ENCODE results near the gene FBLN7. TPM values are rescaled to one million over a fixed set of nuclear protein-coding genes. Genes with fewer than 3 reads are reported as not detected.

The FBLN7 gene
- total and polyA plus RNA-seq, 2 of the 8 experiments (the other 6 are each of a cell fraction or from before 2014, with no cell fraction given), result 0.30 to 0.77 TPM

- TF ChIP-seq, protein P1, sequence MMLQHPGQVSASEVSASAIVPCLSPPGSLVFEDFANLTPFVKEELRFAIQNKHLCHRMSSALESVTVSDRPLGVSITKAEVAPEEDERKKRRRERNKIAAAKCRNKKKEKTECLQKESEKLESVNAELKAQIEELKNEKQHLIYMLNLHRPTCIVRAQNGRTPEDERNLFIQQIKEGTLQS (IDR thresholded peaks at IDR 0.05; ENCODE audit: insufficient read depth, low read depth, low read length), result no peak
- no peak for TF ChIP-seq SP1 (IDR thresholded peaks at IDR 0.05; ENCODE audit: low read depth, low read length)
- TF ChIP-seq YY1 (IDR thresholded peaks at IDR 0.05; ENCODE audit: low read depth, low read length), result no peak
- no peak for TF ChIP-seq SIRT6 (IDR thresholded peaks at IDR 0.05; ENCODE audit: low read length)
- TF ChIP-seq, protein P2, sequence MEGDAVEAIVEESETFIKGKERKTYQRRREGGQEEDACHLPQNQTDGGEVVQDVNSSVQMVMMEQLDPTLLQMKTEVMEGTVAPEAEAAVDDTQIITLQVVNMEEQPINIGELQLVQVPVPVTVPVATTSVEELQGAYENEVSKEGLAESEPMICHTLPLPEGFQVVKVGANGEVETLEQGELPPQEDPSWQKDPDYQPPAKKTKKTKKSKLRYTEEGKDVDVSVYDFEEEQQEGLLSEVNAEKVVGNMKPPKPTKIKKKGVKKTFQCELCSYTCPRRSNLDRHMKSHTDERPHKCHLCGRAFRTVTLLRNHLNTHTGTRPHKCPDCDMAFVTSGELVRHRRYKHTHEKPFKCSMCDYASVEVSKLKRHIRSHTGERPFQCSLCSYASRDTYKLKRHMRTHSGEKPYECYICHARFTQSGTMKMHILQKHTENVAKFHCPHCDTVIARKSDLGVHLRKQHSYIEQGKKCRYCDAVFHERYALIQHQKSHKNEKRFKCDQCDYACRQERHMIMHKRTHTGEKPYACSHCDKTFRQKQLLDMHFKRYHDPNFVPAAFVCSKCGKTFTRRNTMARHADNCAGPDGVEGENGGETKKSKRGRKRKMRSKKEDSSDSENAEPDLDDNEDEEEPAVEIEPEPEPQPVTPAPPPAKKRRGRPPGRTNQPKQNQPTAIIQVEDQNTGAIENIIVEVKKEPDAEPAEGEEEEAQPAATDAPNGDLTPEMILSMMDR (IDR thresholded peaks at IDR 0.05; ENCODE audit: control extremely low read depth in 1 of 3, insufficient read depth in 1 of 3, low read depth in 1 of 3, low read length in 3 of 3), result no peak
- no peak for TF ChIP-seq CHD1 (IDR thresholded peaks at IDR 0.05; ENCODE audit: low read depth, low read length)
- TF ChIP-seq CTBP2 (IDR thresholded peaks at IDR 0.05; ENCODE audit: borderline replicate concordance, insufficient read depth, insufficient read length, low read length), result no peak
- TF ChIP-seq E2F6 (IDR thresholded peaks at IDR 0.05), result no peak
- no peak for TF ChIP-seq SAP30 (IDR thresholded peaks at IDR 0.05; ENCODE audit: insufficient read depth, insufficient replicate concordance, low read length)
These were observed 24.8 kb downstream of the FBLN7 start for GRCh38 chr2:112162956-112163355.

More at GRCh38 chr2:112162956-112163355, 24.8 kb downstream of the FBLN7 start:
- WGBS, 2 experiments (ENCODE audit: extremely low coverage in 1 of 2, insufficient coverage in 1 of 2, insufficient read length in 1 of 2, insufficient replicate concordance in 2 of 2, low coverage in 1 of 2, low lambda C conversion rate in 2 of 2, missing lambda C conversion rate in 1 of 2), result 87% methylated on average over 11 of the region's 11 CpGs; no CpG with 5 or more reads in 1 of the 2 experiments
- Histone ChIP-seq H3K27ac (ENCODE audit: low read depth, low read length) (no peak overlapping the region), H3K79me2 (ENCODE audit: control insufficient read depth in 1 of 2, insufficient read depth in 2 of 2, low read length in 2 of 2) (no peaks in the 10 kb centered on the region), H2AFZ (ENCODE audit: low read length) (no peak overlapping the region), H2BK15ac (ENCODE audit: low read length) (no peak overlapping the region), H3K18ac (ENCODE audit: extremely low read depth, low read length) (no peak overlapping the region), H3K23ac (ENCODE audit: insufficient read length) (no peak overlapping the region), H3K14ac (ENCODE audit: insufficient read length) (no peak overlapping the region), H2BK120ac (replicated peaks; ENCODE audit: low read depth, low read length) (no peak overlapping the region), H2BK12ac (ENCODE audit: low read depth, low read length) (no peak overlapping the region), H3K4me1 (replicated peaks in 1 of 4; ENCODE audit: control insufficient read depth in 3 of 4, insufficient read depth in 4 of 4, low read length in 3 of 4) (no peaks in the 10 kb centered on the region), H3K4ac (replicated peaks; ENCODE audit: insufficient read length, low read depth, low read length) (no peak overlapping the region), H4K20me1 (replicated peaks in 1 of 2; ENCODE audit: control insufficient read depth in 1 of 2, insufficient read depth in 2 of 2, low read length in 2 of 2) (no peaks in the 10 kb centered on the region), H3K23me2 (ENCODE audit: low read depth, low read length) (no peaks in the 10 kb centered on the region), H3K56ac (replicated peaks; ENCODE audit: insufficient read length, low read depth, low read length) (no peak overlapping the region), H3K4me2 (ENCODE audit: insufficient read depth in 1 of 2, low read depth in 2 of 2, low read length in 2 of 2) (no peak overlapping the region), H2BK5ac (ENCODE audit: low read depth, low read length) (no peak overlapping the region), H2BK20ac (ENCODE audit: low read length) (no peak overlapping the region), H3K36me3 (ENCODE audit: control insufficient read depth in 2 of 4, insufficient read depth in 4 of 4, low read length in 3 of 4) (no peaks in the 10 kb centered on the region), H3K79me1 (ENCODE audit: low read depth, low read length) (no peaks in the 10 kb centered on the region), H3K9me3 (ENCODE audit: insufficient read depth in 2 of 2, low read depth in 1 of 2, low read length in 1 of 2) (no peaks in the 10 kb centered on the region), H3K4me3 (ENCODE audit: extremely low read depth in 1 of 4, insufficient read depth in 2 of 4, low read depth in 3 of 4, low read length in 4 of 4) (no peak overlapping the region), H2AK5ac (ENCODE audit: low read depth, low read length) (no peak overlapping the region), H4K5ac (ENCODE audit: insufficient read length, low read depth, low read length) (no peak overlapping the region), H4K91ac (replicated peaks; ENCODE audit: insufficient read length, low read length) (no peak overlapping the region), H3K9ac (replicated peaks in 1 of 4; ENCODE audit: extremely low read depth in 1 of 4, low read depth in 3 of 4, low read length in 3 of 4) (no peak overlapping the region), H3K27me3 (replicated peaks in 1 of 4; ENCODE audit: control insufficient read depth in 3 of 4, extremely low read depth in 1 of 4, insufficient read depth in 3 of 4, low read length in 3 of 4) (no peaks in the 10 kb centered on the region), H4K8ac (ENCODE audit: extremely low read depth, insufficient read depth, low read length) (no peak overlapping the region)
- FAIRE-seq, result no peak
- ChIA-PET CTCF (ENCODE audit: partially characterized antibody) (interaction anchor here (1.3 kb wide), 1 partner anchor 13 kb away, joined by 4 read pairs; no protein-coding TSS in a partner anchor), POLR2A (ENCODE audit: partially characterized antibody) (interaction anchor here (0.9 kb wide), 1 partner anchor 47 kb away, joined by 4 read pairs; no protein-coding TSS in a partner anchor)
- DNase-seq (ENCODE audit: low read depth in 1 of 2, low spot score in 2 of 2), result no peak

Measured in H1 (cell line).